ENCODE results near the gene MRPS18C.

The MRPS18C gene

GRCh38 chr4:83455281-83456183, at the start of gene MRPS18C, which contains the start of gene HELQ:
Gene MRPS18C, plus strand, starts transcription at chr4:83456058. Its CDS starts 20 bp downstream, at chr4:83456078.
Gene HELQ, minus strand, starts transcription at chr4:83455823. Its CDS starts 130 bp downstream, at chr4:83455693.
- in situ Hi-C loops (cut with HindIII; ENCODE audit: low sequenced_read_pairs), result loop anchor here (5.0 kb wide), 1 partner anchor 103 kb away; no protein-coding TSS in a partner anchor

- in situ Hi-C loops (cut with HindIII; ENCODE audit: low sequenced_read_pairs), result no loop called here
Measured at GRCh38 chr4:83408908-83409307, 47.0 kb upstream of the MRPS18C start.

GRCh38 chr4:83413676-83414075, 42.2 kb upstream of the MRPS18C start:
- in situ Hi-C loops (cut with HindIII; ENCODE audit: low sequenced_read_pairs), result no loop called here

GRCh38 chr4:83417566-83417965, 38.3 kb upstream of the MRPS18C start:
- in situ Hi-C loops (cut with HindIII; ENCODE audit: low sequenced_read_pairs), result no loop called here

- in situ Hi-C loops (cut with HindIII; ENCODE audit: low sequenced_read_pairs), result no loop called here
Measured at GRCh38 chr4:83418211-83418610, 37.6 kb upstream of the MRPS18C start.

- in situ Hi-C loops (cut with HindIII; ENCODE audit: low sequenced_read_pairs), result no loop called here
Measured at GRCh38 chr4:83431200-83431599, 24.7 kb upstream of the MRPS18C start.

- in situ Hi-C loops (cut with HindIII; ENCODE audit: low sequenced_read_pairs), result no loop called here
Measured at GRCh38 chr4:83436680-83437079, 19.2 kb upstream of the MRPS18C start.

GRCh38 chr4:83438719-83439118, 17.1 kb upstream of the MRPS18C start:
- in situ Hi-C loops (cut with HindIII; ENCODE audit: low sequenced_read_pairs), result no loop called here

- in situ Hi-C loops (cut with HindIII; ENCODE audit: low sequenced_read_pairs), result no loop called here
Measured at GRCh38 chr4:83440148-83440814, 15.6 kb upstream of the MRPS18C start.

- in situ Hi-C loops (cut with HindIII; ENCODE audit: low sequenced_read_pairs), result no loop called here
Measured at GRCh38 chr4:83440899-83441298, 15.0 kb upstream of the MRPS18C start.

- in situ Hi-C loops (cut with HindIII; ENCODE audit: low sequenced_read_pairs), result no loop called here
Measured at GRCh38 chr4:83449009-83449408, 6.8 kb upstream of the MRPS18C start.

GRCh38 chr4:83454686-83455085, 1.2 kb upstream of the MRPS18C start:
- in situ Hi-C loops (cut with HindIII; ENCODE audit: low sequenced_read_pairs), result loop anchor here (5.0 kb wide), 1 partner anchor 102 kb away; no protein-coding TSS in a partner anchor

GRCh38 chr4:83456184-83456501, 285 bp downstream of the MRPS18C start:
- in situ Hi-C loops (cut with HindIII; ENCODE audit: low sequenced_read_pairs), result loop anchor here (5.0 kb wide), 1 partner anchor 104 kb away; no protein-coding TSS in a partner anchor

- in situ Hi-C loops (cut with HindIII; ENCODE audit: low sequenced_read_pairs), result no loop called here
Measured at GRCh38 chr4:83473423-83473822, 17.6 kb downstream of the MRPS18C start.

GRCh38 chr4:83473966-83474365, 18.1 kb downstream of the MRPS18C start:
- in situ Hi-C loops (cut with HindIII; ENCODE audit: low sequenced_read_pairs), result no loop called here

GRCh38 chr4:83484500-83485461, 28.9 kb downstream of the MRPS18C start, which contains the start of gene ABRAXAS1:
Gene ABRAXAS1, minus strand, starts transcription at chr4:83485100. Its CDS starts 28 bp downstream, at chr4:83485072.
- in situ Hi-C loops (cut with HindIII; ENCODE audit: low sequenced_read_pairs), result no loop called here

- in situ Hi-C loops (cut with HindIII; ENCODE audit: low sequenced_read_pairs), result no loop called here
Measured at GRCh38 chr4:83486457-83487129, 30.7 kb downstream of the MRPS18C start.

GRCh38 chr4:83489711-83490326, 34.0 kb downstream of the MRPS18C start:
- in situ Hi-C loops (cut with HindIII; ENCODE audit: low sequenced_read_pairs), result no loop called here

GRCh38 chr4:83490876-83491450, 35.1 kb downstream of the MRPS18C start:
- in situ Hi-C loops (cut with HindIII; ENCODE audit: low sequenced_read_pairs), result no loop called here
